IMR-90 (cell line): Measurements from ENCODE around the gene NDST1.

Source experiments
- BHLHE40 ChIP-seq: fragments of 150-350 bp; IDR thresholded peaks from 2 replicates; pipeline ENCODE4 v1.6.1; 2016; ENCODE audit warnings: mild to moderate bottlenecking, low read depth, low read length
- CTCF ChIP-seq: conservative IDR thresholded peaks from 2 replicates; pipeline ENCODE4 v1.5.1; 2012; ENCODE audit warnings: mild to moderate bottlenecking, low read depth, low read length, improper control_type of control experiment
- FOS ChIP-seq: fragments of 150-350 bp; IDR thresholded peaks from 2 replicates; pipeline ENCODE4 v1.6.1; 2016; ENCODE audit warnings: low read depth, low read length
- MAFK ChIP-seq: IDR thresholded peaks from 2 replicates; pipeline ENCODE4 v1.6.1; 2012; ENCODE audit warnings: low read depth, low read length, improper control_type of control experiment
- MAZ ChIP-seq: IDR thresholded peaks from 2 replicates; pipeline ENCODE4 v1.6.1; 2012; ENCODE audit warnings: low read depth, mild to moderate bottlenecking, low read length, improper control_type of control experiment, moderate library complexity, borderline replicate concordance
- MXI1 ChIP-seq: IDR thresholded peaks from 2 replicates; pipeline ENCODE4 v1.6.1; 2012; ENCODE audit warnings: low read depth, mild to moderate bottlenecking, low read length, moderate library complexity, borderline replicate concordance
- NFE2L2 ChIP-seq: fragments of 150-350 bp; IDR thresholded peaks from 2 replicates; pipeline ENCODE4 v1.6.1; 2016; ENCODE audit warnings: low read depth, mild to moderate bottlenecking, low read length
- POLR2A ChIP-seq: IDR thresholded peaks from 2 replicates; pipeline ENCODE4 v1.6.1; 2012; ENCODE audit warnings: mild to moderate bottlenecking, low read depth, low read length
- RCOR1 ChIP-seq: IDR thresholded peaks from 2 replicates; pipeline ENCODE4 v1.6.1; 2012; ENCODE audit warnings: mild to moderate bottlenecking, low read length, improper control_type of control experiment; ENCODE audit not compliant: insufficient replicate concordance
- RFX5 ChIP-seq: IDR thresholded peaks from 2 replicates; pipeline ENCODE4 v1.8.0; 2012; ENCODE audit warnings: low read depth, mild to moderate bottlenecking, low read length, moderate library complexity
- SMC3 ChIP-seq: fragments of 150-350 bp; IDR thresholded peaks from 2 replicates; pipeline ENCODE4 v1.6.1; 2016; ENCODE audit warnings: low read depth, mild to moderate bottlenecking, antibody characterized with exemption, low read length, moderate library complexity
- USF2 ChIP-seq: fragments of 150-350 bp; IDR thresholded peaks from 2 replicates; pipeline ENCODE4 v1.6.1; 2017; ENCODE audit warnings: mild to moderate bottlenecking, antibody characterized with exemption, low read length, low read depth
- TF ChIP-seq, protein P1 (sequence below): fragments of 150-350 bp; IDR thresholded peaks from 2 replicates; pipeline ENCODE4 v1.6.1; 2016; ENCODE audit warnings: low read depth, mild to moderate bottlenecking, low read length, moderate library complexity, borderline replicate concordance

- no peak for TF ChIP-seq POLR2A
- no peak for TF ChIP-seq USF2
- TF ChIP-seq CTCF: no peak
- no peak for TF ChIP-seq MXI1
- no peak for TF ChIP-seq MAFK
- no peak for TF ChIP-seq NFE2L2
- no peak for TF ChIP-seq FOS
- TF ChIP-seq, protein P1, sequence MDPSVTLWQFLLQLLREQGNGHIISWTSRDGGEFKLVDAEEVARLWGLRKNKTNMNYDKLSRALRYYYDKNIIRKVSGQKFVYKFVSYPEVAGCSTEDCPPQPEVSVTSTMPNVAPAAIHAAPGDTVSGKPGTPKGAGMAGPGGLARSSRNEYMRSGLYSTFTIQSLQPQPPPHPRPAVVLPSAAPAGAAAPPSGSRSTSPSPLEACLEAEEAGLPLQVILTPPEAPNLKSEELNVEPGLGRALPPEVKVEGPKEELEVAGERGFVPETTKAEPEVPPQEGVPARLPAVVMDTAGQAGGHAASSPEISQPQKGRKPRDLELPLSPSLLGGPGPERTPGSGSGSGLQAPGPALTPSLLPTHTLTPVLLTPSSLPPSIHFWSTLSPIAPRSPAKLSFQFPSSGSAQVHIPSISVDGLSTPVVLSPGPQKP: no peak
- no peak for TF ChIP-seq BHLHE40
- no peak for TF ChIP-seq RCOR1
- no peak for TF ChIP-seq SMC3
- no peak for TF ChIP-seq RFX5
- no peak for TF ChIP-seq MAZ
Measured at GRCh38 chr5:150551066-150551465, 43.1 kb downstream of the NDST1 start.
